HG02981 (cell line): ENCODE results near the gene TJP1.
"Not testable (repeated sequence)": the region's sequence is repeated elsewhere in the genome, so short reads cannot be mapped to it uniquely, and the experiment has no call there.

Experiments
- ATAC-seq: cut with Tn5 transposase; IDR thresholded peaks from one replicate; pipeline ENCODE4 v1.9.1; 2021; ENCODE audit warnings: mild to moderate bottlenecking, moderate library complexity; ENCODE audit not compliant: unreplicated experiment

TJP1 gene

GRCh38 chr15:29800491-29801366, 21.5 kb downstream of the TJP1 start:
- ATAC-seq = no peak

DNA sequence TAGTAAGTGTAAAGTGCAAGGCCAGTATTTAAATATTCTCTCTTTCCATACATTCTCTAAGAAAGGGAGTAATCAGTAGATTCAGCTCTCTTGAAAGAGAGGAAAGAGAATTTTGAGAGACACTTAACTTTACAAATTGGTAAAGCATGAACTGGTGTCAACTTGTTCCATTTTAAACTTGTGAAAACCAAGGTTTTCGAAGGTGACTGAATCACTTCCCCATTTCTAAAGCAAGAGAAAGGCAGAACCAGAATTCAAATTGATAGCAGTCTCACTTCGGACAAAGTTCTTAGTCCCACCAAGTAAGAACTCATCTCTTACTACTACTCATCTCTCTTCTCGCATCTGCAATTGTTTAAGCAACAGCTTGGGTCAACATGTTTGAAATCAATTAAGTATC, 22.4 kb downstream of the TJP1 start:
- no peak for ATAC-seq

GRCh38 chr15:29795610-29796009, 26.7 kb downstream of the TJP1 start:
- ATAC-seq = no peak

DNA sequence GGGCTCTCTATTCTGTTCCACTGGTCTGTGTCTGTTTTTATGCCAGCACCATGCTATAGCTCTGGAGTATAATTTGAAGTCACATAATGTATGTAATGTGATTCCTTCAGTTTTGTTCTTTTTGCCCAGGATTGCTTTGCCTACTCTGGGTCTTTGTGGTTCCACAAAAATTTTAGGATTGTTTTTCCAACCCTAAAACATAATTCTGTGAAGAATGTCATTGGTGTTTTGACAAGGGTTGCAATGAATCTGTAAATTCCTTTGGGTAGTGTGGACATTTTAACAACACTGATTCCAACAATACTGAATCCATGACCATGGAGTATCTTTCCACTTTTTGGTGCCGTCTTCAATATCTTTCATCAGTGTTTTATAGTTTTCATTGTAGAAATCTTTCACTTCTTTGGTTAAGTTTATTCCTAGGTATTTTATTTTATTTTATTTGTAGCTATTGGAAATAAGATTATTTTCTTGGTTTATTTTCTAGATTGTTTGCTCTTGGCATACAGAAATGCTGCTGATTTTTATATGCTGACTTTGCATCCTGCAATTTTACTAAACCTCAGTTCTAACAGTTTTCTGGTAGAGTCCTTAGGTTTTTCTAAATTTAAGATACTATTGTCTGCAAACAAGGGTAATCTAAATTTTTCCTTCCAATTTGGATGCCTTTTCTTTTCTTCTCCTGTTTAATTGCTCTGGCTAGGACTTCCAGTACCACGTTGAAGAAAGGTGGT, 29.7 kb downstream of the TJP1 start:
- ATAC-seq = no peak

DNA sequence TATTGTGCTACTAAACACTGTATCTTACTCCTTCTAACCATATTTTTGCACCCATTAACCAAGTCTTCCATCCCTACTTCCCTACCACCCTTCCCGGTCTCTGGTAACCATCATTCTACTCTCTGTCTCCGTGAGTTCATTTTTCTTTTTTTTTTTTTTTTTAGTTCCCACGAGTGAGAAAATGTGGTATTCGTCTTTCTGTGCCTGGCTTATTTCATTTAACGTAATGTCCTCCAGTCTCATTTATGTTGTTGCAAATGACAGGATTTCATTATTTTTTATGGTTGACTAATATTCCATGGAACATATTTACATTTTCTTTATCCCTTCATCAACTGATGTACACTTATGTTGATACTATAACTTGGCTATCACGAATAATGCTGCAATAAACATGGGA, 31.7 kb downstream of the TJP1 start:
- no peak for ATAC-seq

- no peak for ATAC-seq
These were observed 32.4 kb downstream of the TJP1 start for GRCh38 chr15:29789871-29790270.

DNA sequence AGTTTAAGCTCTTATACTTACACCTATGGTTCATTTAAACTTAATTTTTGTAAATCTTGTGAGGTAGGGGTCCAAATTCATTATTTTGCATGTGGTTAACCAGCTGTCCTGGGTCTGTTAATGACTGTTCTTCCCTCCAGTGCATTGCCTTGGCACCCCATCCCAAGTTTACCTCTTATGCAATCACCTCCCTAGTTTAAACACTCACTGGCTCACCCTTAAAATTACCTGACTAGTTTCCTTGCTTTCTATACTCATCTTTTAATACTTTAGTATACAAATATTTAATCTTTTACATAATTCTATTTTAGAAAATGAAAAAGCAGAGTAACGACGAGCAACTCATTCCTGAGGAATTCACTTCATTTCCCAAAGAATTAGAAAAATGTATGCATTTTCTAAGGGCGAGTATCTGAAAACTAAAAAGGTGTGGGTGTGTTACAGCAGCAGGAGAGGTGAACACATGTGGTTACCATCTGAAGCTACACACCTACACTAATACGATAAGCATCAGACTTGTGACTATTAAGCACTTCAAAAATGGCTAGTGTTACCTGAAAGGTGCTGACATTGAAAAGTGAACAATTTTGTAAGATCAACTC, 33.7 kb downstream of the TJP1 start:
- no peak for ATAC-seq

DNA sequence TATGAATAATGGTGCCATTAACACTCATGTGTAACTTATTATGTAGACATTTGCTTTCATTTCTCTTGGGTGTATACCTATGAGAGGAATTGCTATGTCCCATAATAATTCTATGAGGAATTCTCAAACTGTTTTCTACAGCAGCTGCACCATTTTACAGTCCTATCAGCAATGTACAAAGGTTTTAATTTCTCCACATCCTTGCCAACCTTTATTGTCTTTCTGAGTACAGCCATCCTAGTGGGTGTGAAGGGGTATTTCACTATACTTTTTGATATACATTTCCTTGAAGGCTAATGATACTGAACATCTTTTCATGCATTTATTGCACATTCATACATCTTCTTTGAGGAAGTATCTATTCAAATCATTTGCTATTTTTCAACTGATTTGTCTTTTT, 34.5 kb downstream of the TJP1 start:
- no peak for ATAC-seq

DNA sequence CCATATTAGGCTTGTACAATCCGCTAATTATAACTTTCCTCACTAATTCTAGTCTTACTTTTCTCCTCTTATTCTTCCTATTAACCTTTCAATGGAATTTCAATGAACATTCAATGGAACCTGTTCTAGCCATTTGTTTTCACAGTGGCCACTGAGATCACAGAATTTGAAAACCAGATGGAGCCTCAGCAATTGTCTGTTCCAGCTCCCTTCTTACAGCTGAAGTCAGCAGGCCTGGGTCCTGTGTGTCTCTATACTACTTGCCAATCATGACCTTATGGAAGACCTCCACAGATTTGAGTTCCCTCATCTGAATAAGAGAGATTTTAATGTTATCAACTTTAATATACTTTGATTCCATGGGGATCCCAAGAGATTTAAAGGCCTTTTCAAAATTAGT, 36.6 kb downstream of the TJP1 start:
- no peak for ATAC-seq

GRCh38 chr15:29785136-29785535, 37.1 kb downstream of the TJP1 start:
- ATAC-seq = no peak

GRCh38 chr15:29784413-29784812, 37.9 kb downstream of the TJP1 start:
- no peak for ATAC-seq

GRCh38 chr15:29782816-29783215, 39.5 kb downstream of the TJP1 start:
- ATAC-seq = not testable (repeated sequence)

DNA sequence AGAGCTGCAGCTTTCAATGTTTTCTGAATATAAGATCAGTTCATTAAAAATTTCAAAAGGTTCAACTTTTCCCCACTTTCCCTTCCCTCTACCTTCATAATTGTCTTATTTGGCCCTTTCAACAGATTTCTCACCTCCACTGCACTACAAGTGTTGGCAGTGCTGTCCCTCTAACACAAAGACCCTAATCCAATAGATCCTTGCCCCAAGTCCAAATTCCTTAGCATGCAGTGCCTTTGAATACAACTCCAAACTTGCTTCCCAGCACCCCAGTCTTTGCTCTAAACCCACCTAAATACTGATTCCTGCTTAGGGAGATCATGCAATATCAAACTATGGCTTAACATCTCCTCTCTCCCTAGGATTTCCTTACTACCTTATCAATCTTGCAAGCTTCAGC, 43.9 kb downstream of the TJP1 start:
- ATAC-seq = no peak

- ATAC-seq = no peak
These were observed 45.4 kb downstream of the TJP1 start for GRCh38 chr15:29776859-29777258.

DNA sequence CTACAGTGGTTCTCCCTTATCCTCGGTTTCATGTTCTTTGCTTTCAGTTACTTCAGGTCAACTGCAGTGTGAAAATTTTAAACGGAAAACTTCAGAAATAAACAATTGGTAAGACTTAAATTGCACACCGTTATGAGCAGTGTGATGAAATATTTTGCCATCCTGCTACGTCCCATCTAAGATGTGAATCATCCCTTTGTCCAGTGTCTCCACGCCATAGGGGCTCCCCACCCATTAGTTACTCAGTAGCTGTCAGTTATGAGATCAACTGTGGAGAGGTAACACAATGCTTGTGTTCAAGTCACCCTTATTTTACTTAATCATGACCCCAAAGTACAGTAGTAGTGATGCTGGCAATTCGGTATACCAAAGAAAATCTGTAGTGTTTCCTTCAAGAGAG, 47.4 kb downstream of the TJP1 start:
- ATAC-seq = no peak

DNA sequence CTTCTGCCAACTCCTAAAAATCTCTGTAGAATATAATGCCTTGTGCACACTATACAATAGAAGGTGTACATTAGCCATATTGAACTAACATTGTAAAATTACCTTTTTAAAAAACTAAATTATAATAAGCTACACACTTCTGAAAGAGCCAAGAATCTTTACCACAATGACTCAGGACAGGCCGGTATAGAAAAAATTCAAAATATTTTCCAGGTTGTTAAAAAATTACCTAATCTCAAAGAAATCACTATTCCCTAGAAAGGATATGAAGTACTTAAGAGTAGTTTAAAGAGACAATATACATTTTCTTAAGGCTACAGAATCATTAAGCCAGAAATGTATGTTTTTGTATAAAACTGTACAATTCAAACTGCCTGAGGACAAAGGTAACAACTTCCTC, 48.5 kb downstream of the TJP1 start:
- no peak for ATAC-seq

- no peak for ATAC-seq
These were observed 49.3 kb downstream of the TJP1 start for GRCh38 chr15:29773000-29773399.

- ATAC-seq = no peak
These were observed 51.5 kb downstream of the TJP1 start for GRCh38 chr15:29770796-29771195.

- no peak for ATAC-seq
These were observed 56.3 kb downstream of the TJP1 start for GRCh38 chr15:29765898-29766527.

DNA sequence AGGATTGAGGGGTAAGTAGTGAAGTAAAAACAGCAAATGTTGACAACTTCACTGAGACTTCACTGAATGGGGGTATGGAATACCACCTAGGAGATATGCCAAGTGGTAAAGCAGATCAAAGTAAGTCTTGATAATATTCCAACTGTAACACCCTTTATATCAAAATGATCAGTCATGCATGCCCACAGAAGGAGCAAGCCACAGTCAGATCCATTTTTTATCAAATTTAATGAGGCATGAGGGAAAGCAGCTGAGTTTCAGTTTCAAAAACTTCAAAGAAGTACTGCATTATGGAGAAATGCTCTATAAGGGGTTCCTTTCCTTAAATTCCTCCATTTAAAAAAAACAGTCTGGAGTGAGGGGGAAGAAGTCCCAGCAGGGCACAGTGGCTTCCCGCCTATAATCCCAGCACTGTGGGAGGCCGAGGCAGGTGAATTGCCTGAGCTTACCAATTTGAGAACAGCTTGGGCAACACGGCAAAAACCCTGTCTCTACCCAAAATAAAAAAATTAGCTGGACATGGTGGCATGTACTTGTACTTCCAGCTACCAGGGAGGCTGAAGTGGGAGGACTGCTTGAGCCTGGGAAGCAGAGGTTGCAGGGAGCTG, 56.9 kb downstream of the TJP1 start:
- no peak for ATAC-seq

DNA sequence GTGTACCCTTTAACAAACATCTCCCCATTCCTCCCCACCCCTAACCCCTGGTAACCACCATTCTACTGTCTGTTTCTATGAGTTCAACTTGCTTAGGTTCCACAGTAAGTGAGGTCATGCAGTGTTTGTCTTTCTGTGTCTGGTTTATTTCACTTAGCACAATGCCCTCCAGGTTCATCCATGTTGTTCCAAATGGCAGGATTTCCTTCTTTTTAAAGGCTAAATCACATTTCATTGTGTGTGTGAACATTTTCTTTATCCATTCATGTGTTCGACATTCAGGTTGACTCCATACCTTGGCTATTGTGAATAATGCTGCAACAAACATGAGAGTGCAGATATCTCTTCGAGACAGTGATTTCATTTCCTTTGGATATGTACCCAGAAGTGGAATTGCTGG, 62.7 kb downstream of the TJP1 start:
- ATAC-seq = no peak
